HG03460 (cell line): ENCODE results near the gene DAPK2.

Experiments used
- ATAC-seq: cut with Tn5 transposase; IDR thresholded peaks from one replicate; pipeline ENCODE4 v1.9.1; 2021; ENCODE audit not compliant: unreplicated experiment

DAPK2 gene

GRCh38 chr15:63998489-63998888 is 47.8 kb downstream of the DAPK2 start:
- ATAC-seq: no peak

- ATAC-seq: no peak
These were observed 48.4 kb downstream of the DAPK2 start for GRCh38 chr15:63997715-63998442.

- no peak for ATAC-seq
These were observed 49.4 kb downstream of the DAPK2 start for GRCh38 chr15:63996794-63997357.

- ATAC-seq: no peak
These were observed 50.5 kb downstream of the DAPK2 start for GRCh38 chr15:63995789-63996188.

GRCh38 chr15:63994073-63994600 is 52.1 kb downstream of the DAPK2 start:
- ATAC-seq: no peak

GRCh38 chr15:63992300-63992699 is 54.0 kb downstream of the DAPK2 start:
- no peak for ATAC-seq

GRCh38 chr15:63991706-63992105 is 54.6 kb downstream of the DAPK2 start:
- no peak for ATAC-seq

GRCh38 chr15:63990454-63990853 is 55.8 kb downstream of the DAPK2 start:
- ATAC-seq: no peak

GRCh38 chr15:63987796-63988378 is 58.4 kb downstream of the DAPK2 start:
- ATAC-seq: no peak

- peak; percentile 69 for ATAC-seq
These were observed 59.4 kb downstream of the DAPK2 start for GRCh38 chr15:63986751-63987341.

- no peak for ATAC-seq
These were observed 60.1 kb downstream of the DAPK2 start for GRCh38 chr15:63986185-63986680.

GRCh38 chr15:63985221-63986184 is 60.8 kb downstream of the DAPK2 start:
- no peak for ATAC-seq

- ATAC-seq: no peak
These were observed 62.0 kb downstream of the DAPK2 start for GRCh38 chr15:63984331-63984730.

GRCh38 chr15:63983061-63983711 is 63.1 kb downstream of the DAPK2 start:
- ATAC-seq: no peak

GRCh38 chr15:63982381-63982854 is 63.9 kb downstream of the DAPK2 start:
- ATAC-seq: no peak

GRCh38 chr15:63981596-63982320 is 64.5 kb downstream of the DAPK2 start:
- ATAC-seq: no peak

GRCh38 chr15:63979262-63979793 is 67.0 kb downstream of the DAPK2 start:
- no peak for ATAC-seq

- ATAC-seq: no peak
These were observed 67.6 kb downstream of the DAPK2 start for GRCh38 chr15:63978511-63979261.
